GM21447 (cell line): ENCODE measurements around the gene DOK5.

Experiments used
- ATAC-seq: cut with Tn5 transposase; IDR thresholded peaks from one replicate; pipeline ENCODE4 v1.9.1; 2021; ENCODE audit not compliant: unreplicated experiment

The DOK5 gene

GRCh38 chr20:54510541-54511129, 35.2 kb downstream of the DOK5 start:
- no peak for ATAC-seq

DNA sequence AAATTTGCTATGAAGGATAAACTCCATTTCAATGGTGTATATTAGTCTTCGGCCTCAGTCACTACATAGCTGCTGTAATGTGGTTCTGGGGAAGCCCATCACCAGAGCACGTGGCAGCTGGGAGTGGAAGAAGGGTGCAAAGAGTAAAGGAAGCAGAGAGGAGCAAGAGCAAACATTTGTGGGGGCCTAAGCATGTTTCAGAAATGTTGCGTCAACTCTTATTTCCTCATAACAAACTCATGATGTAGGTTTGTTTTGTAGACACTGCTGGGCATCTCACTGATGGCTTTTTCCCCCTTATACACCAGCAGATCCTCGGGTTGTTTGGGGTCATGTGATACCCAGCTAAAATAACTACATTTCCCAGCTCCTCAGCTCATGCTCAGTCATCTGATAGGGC, 37.3 kb downstream of the DOK5 start:
- ATAC-seq: no peak

GRCh38 chr20:54514028-54514607, 38.7 kb downstream of the DOK5 start:
- ATAC-seq: no peak

DNA sequence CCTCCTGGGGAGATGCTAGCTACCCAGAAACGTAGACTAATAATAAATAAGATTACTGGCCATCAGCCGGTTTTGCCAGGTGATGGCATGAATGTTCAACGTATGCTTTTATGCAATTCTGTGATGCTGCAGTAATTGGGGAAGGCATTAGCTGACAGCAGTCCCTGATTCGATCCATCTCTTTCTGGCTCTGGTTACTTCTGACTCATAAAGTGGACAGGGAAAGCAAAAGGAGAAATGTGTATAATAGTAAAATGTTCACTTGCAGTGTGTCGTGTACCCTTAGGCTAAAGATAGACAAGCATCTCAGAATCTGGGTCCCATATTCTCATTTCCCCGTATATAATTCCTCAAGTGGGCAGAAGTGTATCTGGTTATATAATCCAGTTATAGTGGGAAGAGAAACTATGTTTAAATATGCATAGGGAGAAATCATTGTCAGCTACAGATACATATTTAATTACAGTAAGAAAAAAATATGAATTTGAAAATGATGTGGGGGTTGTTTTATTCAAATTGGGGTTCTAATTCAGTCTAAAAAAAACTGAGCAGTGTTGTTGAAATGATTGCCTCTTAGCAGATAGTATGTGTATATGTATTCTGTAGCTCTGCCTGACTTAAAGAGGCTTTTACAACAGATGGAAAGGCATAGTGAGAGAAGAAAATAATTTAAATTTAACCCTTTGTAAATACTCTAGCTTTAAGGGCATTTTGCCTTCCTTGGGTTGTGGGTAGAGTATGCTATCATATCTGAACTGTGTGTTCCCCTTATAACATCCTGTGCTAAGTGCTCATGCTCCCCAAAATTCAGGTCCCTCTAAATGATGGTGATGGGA, 40.6 kb downstream of the DOK5 start:
- ATAC-seq: no peak

DNA sequence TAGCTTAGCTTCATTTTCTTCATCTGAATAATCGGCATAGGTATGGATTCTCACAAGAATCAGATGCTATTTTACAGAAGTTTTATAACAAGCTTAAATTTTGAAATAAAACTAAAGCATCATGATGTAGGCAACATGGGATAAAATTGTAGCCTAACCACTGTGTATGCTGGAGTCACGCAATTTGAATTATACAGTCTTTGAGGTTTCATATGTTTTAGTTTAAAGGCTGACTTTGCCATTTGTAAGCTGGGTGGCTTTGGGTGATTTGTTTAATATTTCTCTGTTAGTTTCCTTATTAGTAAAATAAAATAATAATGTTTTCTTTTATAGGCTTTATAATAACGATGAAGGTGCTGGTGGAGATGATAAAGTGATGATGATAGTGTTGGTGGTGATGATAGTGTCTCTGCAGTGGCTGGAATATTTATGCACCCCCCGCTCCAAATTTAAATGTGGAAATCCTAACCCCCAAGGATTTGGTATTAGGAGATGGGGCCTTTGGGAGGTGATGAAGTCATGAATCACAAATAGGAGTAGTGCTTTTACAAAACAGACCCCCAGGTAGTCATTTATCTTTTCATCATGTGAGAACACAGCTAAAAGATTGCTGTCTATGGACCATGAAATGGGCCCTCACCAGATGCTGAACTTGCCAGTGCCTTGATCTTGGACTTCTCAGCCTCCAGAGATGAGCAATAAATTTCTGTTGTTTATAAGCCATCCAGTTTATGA, 42.0 kb downstream of the DOK5 start:
- no peak for ATAC-seq

DNA sequence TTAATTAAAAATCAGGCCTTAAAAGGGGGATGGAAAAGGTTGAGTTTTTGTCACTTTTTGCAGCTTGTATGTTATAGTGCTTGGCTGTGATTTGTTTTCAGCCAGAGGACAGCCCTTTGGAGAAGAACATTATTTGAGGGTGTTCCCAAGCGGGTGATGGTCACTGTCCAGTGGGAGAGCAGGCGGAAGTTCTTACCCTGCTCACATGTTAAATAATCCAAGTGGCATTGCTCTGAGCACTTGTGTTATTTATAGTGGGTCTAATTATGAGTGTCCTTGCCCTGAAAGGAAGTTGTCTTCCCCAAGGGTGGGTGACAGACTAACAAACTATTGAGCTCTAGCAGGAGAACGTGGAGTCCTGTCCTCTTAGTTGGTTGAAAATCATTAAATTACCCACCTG, 49.5 kb downstream of the DOK5 start:
- no peak for ATAC-seq

GRCh38 chr20:54525916-54526590, 50.7 kb downstream of the DOK5 start:
- ATAC-seq: no peak

- ATAC-seq: no peak
These were observed 51.4 kb downstream of the DOK5 start for GRCh38 chr20:54526801-54527200.

DNA sequence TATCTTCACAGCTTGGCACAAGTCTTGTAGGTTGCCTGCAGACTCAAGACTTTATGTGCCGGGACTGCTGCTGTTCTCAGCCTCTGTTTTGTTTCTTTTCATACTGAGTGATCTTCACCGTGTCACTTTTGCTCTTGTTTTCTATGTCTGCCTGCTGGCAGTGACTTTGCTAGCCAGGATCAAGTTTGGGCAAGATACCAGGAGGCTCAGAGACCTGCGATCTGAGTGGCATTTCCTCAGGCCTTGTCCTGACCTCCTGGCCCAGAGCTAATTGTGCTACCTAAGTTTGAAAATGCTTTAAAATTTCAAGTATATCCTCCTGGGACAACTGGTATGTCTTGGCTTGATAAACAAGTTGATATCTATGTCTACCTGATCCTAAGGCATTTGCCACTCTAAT, 57.2 kb downstream of the DOK5 start:
- ATAC-seq: no peak

- no peak for ATAC-seq
These were observed 58.7 kb downstream of the DOK5 start for GRCh38 chr20:54534101-54534500.

- ATAC-seq: no peak
These were observed 59.6 kb downstream of the DOK5 start for GRCh38 chr20:54535033-54535432.

- no peak for ATAC-seq
These were observed 60.4 kb downstream of the DOK5 start for GRCh38 chr20:54535746-54536145.

DNA sequence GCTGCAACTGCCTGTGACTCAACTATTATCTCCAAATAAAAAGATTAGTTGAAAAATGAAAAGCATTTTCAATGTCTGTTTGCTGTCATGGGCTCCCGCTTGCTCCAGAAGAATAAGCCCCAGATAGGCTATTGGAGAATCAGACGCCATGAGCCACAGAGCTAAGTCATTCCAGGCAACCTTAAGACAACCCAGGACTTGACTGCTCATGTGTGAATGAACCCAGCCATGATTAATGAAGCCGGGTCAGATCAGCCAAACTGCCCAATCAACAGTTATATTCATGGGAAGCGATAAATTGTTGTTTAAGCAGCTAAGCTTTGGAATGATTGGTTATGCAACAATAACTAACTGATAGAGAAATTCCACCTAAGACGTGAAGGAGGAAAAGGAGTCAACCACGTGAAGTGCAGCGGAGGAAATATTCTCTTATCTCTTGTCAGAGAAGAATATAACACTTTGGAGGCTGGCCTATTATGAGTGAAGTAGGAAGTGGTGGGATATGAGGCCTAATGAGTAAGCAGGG, 64.2 kb downstream of the DOK5 start:
- no peak for ATAC-seq

- no peak for ATAC-seq
These were observed 68.0 kb downstream of the DOK5 start for GRCh38 chr20:54543369-54543768.

GRCh38 chr20:54545676-54546358, 70.4 kb downstream of the DOK5 start:
- ATAC-seq: no peak

DNA sequence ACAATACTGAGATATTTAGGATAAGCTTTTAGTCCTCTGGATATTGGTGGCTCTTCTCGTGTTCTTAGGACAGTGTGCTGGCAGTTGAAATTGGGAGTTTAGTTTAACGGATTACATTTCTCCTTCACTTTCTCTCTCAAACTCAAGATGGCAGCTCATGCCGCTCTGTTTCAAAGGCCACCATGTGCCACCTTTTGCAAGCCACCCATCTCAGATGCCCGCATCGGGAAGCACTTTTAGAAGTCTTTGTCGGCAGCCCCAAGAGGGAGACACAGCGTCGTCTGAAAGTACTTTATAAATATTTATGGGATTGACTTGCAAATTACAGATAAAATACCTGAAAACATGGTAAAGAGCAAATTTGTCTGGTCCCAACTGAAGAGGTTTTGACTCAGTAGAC, 73.5 kb downstream of the DOK5 start:
- no peak for ATAC-seq

DNA sequence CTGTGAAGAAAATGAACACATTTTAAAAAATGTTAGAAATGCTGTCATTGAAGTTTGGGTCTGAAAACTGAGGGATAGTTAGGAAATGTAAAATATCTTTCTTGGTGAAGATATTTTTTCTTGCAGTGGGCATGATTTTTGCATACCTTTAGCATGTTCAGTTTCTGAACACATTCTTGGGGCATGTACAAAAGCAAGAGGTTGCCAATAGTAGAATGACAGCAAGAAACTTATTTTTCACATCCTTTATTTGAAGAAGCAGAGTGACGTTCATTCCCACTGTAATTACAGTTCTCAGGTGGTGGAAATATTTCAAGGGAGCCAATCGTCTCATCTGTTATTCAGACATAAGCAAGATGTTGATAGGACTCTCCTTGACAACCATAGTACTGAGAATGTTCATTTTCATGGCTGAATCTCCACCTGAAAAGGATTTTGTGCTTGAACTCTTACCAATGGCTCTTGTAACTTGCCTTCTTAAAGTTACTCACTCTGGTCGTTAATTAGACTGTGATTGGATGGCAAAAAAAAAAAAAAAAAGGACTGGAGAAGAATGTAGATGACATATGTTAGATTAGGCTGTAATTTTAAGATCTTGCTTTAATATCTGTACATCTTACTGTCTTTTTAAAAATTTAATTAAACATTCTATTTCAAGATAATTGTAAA, 74.4 kb downstream of the DOK5 start:
- ATAC-seq: no peak

DNA sequence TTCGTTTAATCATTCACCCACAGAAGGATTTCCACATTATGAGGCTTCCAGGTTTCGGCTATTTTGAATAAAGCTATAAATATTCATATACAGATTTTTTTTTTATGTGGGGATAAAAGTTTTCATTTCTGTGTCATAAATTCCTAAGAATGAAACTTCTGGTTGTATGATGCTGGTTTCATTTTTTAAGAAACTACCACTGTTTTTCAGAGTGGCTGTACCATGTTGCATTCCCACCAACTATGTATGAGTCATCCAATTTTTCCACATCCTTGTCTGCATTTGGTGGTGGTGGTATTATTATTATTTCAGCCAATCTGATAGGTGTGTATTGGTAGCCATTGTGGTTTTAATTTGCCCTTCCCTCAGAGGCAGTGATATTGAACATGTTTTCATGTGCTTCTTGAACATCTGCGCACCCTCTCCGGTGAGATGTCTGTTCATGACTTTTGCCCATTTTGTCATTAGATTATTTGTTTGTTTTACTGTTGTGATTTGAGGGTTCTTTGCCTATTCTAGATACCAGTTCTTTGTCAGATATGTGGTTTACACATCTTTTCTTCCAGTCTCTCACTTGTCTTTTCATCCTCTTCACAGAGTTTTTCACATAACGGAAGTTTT, 75.5 kb downstream of the DOK5 start:
- no peak for ATAC-seq

GRCh38 chr20:54554006-54554405, 78.6 kb downstream of the DOK5 start:
- ATAC-seq: no peak
